HepG2 (cell line): ENCODE data around the gene MIDN. TPM values are rescaled to one million over a fixed set of nuclear protein-coding genes. Genes with fewer than 3 reads are reported as not detected.

Experiments used
- ATF7 ChIP-seq, 2 experiments: fragments of 450-650 bp in 1 of 2; sonication (generic) in 1 of 2; formaldehyde crosslinking in 1 of 2; IDR thresholded peaks; 2 replicates each; pipeline versions ENCODE4 v1.4.0 to v1.6.1; 2016 to 2020; ENCODE audit warnings: antibody characterized with exemption in 1 of 2, mild to moderate bottlenecking in 1 of 2, missing genetic modification reagents in 1 of 2
- CREB3 ChIP-seq: sonication (generic); formaldehyde crosslinking; IDR thresholded peaks from 2 replicates; pipeline ENCODE4 v1.5.0; 2020; ENCODE audit warnings: missing genetic modification reagents
- DDIT3 ChIP-seq: sonication (generic); formaldehyde crosslinking; IDR thresholded peaks from 2 replicates; pipeline ENCODE4 v1.4.0; 2020; ENCODE audit warnings: mild to moderate bottlenecking, missing genetic modification reagents
- HMG20B ChIP-seq: conservative IDR thresholded peaks from 2 replicates; pipeline ENCODE4 v1.6.1; 2016; ENCODE audit warnings: missing genetic modification reagents, missing compliant biosample characterization
- JARID2 ChIP-seq: sonication (generic); formaldehyde crosslinking; IDR thresholded peaks from 2 replicates; pipeline ENCODE4 v1.8.1; 2023; ENCODE audit warnings: missing genetic modification reagents, inconsistent platforms; ENCODE audit not compliant: insufficient replicate concordance
- KLF13 ChIP-seq: sonication (generic); formaldehyde crosslinking; IDR thresholded peaks from 2 replicates; pipeline ENCODE4 v1.4.0; 2020; ENCODE audit warnings: mild to moderate bottlenecking, missing genetic modification reagents
- LBX2 ChIP-seq: sonication (generic); formaldehyde crosslinking; IDR thresholded peaks from 2 replicates; pipeline ENCODE4 v1.5.0; 2020; ENCODE audit warnings: missing genetic modification reagents, mild to moderate bottlenecking, borderline replicate concordance
- LCORL ChIP-seq, 2 experiments: fragments of 450-650 bp in 1 of 2; sonication (generic) in 1 of 2; formaldehyde crosslinking in 1 of 2; IDR thresholded peaks; 2 replicates each; pipeline versions ENCODE4 v1.5.0 to v1.6.1; 2017 to 2020; ENCODE audit warnings: antibody characterized with exemption in 1 of 2, missing genetic modification reagents in 1 of 2
- NCOA2 ChIP-seq: sonication (generic); formaldehyde crosslinking; IDR thresholded peaks from 2 replicates; pipeline ENCODE4 v1.8.0; 2022; ENCODE audit warnings: inconsistent platforms
- PLRG1 ChIP-seq: fragments of 450-650 bp; conservative IDR thresholded peaks from 2 replicates; pipeline ENCODE4 v1.6.1; 2016
- REL ChIP-seq: sonication (generic); formaldehyde crosslinking; conservative IDR thresholded peaks from 2 replicates; pipeline ENCODE4 v1.8.0; 2022; ENCODE audit warnings: mild to moderate bottlenecking, missing genetic modification reagents, moderate library complexity
- SNAI1 ChIP-seq: sonication (generic); formaldehyde crosslinking; IDR thresholded peaks from 2 replicates; pipeline ENCODE4 v1.5.0; 2020; ENCODE audit warnings: mild to moderate bottlenecking, missing genetic modification reagents, borderline replicate concordance
- TAF1 ChIP-seq: sonication (generic); formaldehyde crosslinking; IDR thresholded peaks from 2 replicates; pipeline ENCODE4 v1.4.0; 2020; ENCODE audit warnings: missing genetic modification reagents
- TFAP4 ChIP-seq: sonication (generic); IDR thresholded peaks from 2 replicates; pipeline ENCODE4 v1.6.1; 2016; ENCODE audit warnings: low read depth, borderline replicate concordance
- ZBTB8A ChIP-seq: sonication (generic); formaldehyde crosslinking; IDR thresholded peaks from 2 replicates; pipeline ENCODE4 v1.4.0; 2020; ENCODE audit warnings: mild to moderate bottlenecking, low read depth, missing genetic modification reagents, borderline replicate concordance
- ZKSCAN5 ChIP-seq: sonication (generic); formaldehyde crosslinking; IDR thresholded peaks from 2 replicates; pipeline ENCODE4 v1.5.1; 2020; ENCODE audit warnings: mild to moderate bottlenecking, missing genetic modification reagents
- ZNF580 ChIP-seq: IDR thresholded peaks from 2 replicates; pipeline ENCODE4 v1.6.1; 2016; ENCODE audit warnings: low read depth, borderline replicate concordance
- ZNF713 ChIP-seq: sonication (generic); formaldehyde crosslinking; IDR thresholded peaks from 2 replicates; pipeline ENCODE4 v1.4.0; 2020; ENCODE audit warnings: mild to moderate bottlenecking, missing genetic modification reagents
- ZNF768 ChIP-seq: sonication (generic); formaldehyde crosslinking; IDR thresholded peaks from 2 replicates; pipeline ENCODE4 v1.4.0; 2020; ENCODE audit warnings: missing genetic modification reagents
- ZNF770 ChIP-seq: sonication (generic); formaldehyde crosslinking; IDR thresholded peaks from 2 replicates; pipeline ENCODE4 v1.5.0; 2020; ENCODE audit warnings: mild to moderate bottlenecking, missing genetic modification reagents
- ZNF782 ChIP-seq: sonication (generic); formaldehyde crosslinking; IDR thresholded peaks from 2 replicates; pipeline ENCODE4 v1.4.0; 2020; ENCODE audit warnings: missing genetic modification reagents, mild to moderate bottlenecking, borderline replicate concordance
- ZNF800 ChIP-seq: sonication (generic); formaldehyde crosslinking; IDR thresholded peaks from 2 replicates; pipeline ENCODE4 v1.4.0; 2020; ENCODE audit warnings: missing genetic modification reagents
- ZNF841 ChIP-seq: sonication (generic); formaldehyde crosslinking; IDR thresholded peaks from 2 replicates; pipeline ENCODE4 v1.8.1; 2023; ENCODE audit warnings: missing genetic modification reagents, borderline replicate concordance
- polyA plus RNA-seq, 8 experiments: library from polyadenylated mRNA; depleted of rRNA in 3 of 8; stranded (reverse) in 7 of 8; unstranded in 1 of 8; fragments of >200 nt; fragmentation: Illumina TruSeq in 4 of 8; extraction: Trizol in 4 of 8; gene quantifications; 2 replicates each; pipeline versions ENCODE4 v1.2.1 to v1.2.3, GENCODE V29; 2011 to 2016; ENCODE audit warnings: low read depth in 4 of 8, missing spikeins in 1 of 8, mixed read lengths in 1 of 8; ENCODE audit not compliant: insufficient read depth in 1 of 8
- total RNA-seq, 5 experiments: library from RNA; depleted of rRNA; stranded (reverse); fragments of >200 nt; fragmentation: Illumina TruSeq; extraction: Trizol; gene quantifications; 2 replicates each; pipeline ENCODE4 v1.2.3, GENCODE V29; 2016; ENCODE audit warnings: low read depth in 1 of 5

Gene MIDN
- total and polyA plus RNA-seq, 2 of the 13 experiments (the other 11 are each of a cell fraction or from before 2014, with no cell fraction given): 8.4 to 18.0 TPM

- TF ChIP-seq ZNF770 (CRISPR knock-in tag): peak; percentile 74
- no peak for TF ChIP-seq LCORL (IDR thresholded peaks at IDR 0.05)
- peak; percentile 94 for TF ChIP-seq LCORL (CRISPR knock-in tag; IDR thresholded peaks at IDR 0.05)
- TF ChIP-seq ZBTB8A (CRISPR knock-in tag): no peak
- no peak for TF ChIP-seq JARID2 (CRISPR knock-in tag)
- TF ChIP-seq ZNF800 (CRISPR knock-in tag): no peak
- TF ChIP-seq LBX2 (CRISPR knock-in tag): 0 out of 2 replicates have a peak, but pooled peaks have one; percentile 19
- no peak for TF ChIP-seq REL
- TF ChIP-seq PLRG1: no peak
- no peak for TF ChIP-seq ZNF713 (CRISPR knock-in tag)
- peak; percentile 58 for TF ChIP-seq NCOA2 (CRISPR knock-in tag)
- TF ChIP-seq ZNF580 (CRISPR knock-in tag): peak; percentile 76; the same call in 1 of the 2 replicates
- TF ChIP-seq CREB3 (CRISPR knock-in tag): no peak
- TF ChIP-seq TAF1 (CRISPR knock-in tag): peak; percentile 66
- no peak for TF ChIP-seq HMG20B (CRISPR knock-in tag)
- TF ChIP-seq SNAI1 (CRISPR knock-in tag): peak; percentile 22; the same call in 1 of the 2 replicates
- no peak for TF ChIP-seq KLF13 (CRISPR knock-in tag)
- no peak for TF ChIP-seq ZNF768 (CRISPR knock-in tag)
- TF ChIP-seq DDIT3 (CRISPR knock-in tag): no peak
- no peak for TF ChIP-seq ZNF841 (CRISPR knock-in tag)
- no peak for TF ChIP-seq ATF7 (IDR thresholded peaks at IDR 0.05)
- peak; percentile 61; the same call in 1 of the 2 replicates for TF ChIP-seq ATF7 (CRISPR knock-in tag; IDR thresholded peaks at IDR 0.05)
- no peak for TF ChIP-seq ZKSCAN5 (CRISPR knock-in tag)
- peak; percentile 73; the same call in 1 of the 2 replicates for TF ChIP-seq TFAP4
- peak; percentile 85 for TF ChIP-seq ZNF782 (CRISPR knock-in tag)
Measured at GRCh38 chr19:1259206-1259875, 11.0 kb downstream of the MIDN start (continued).
